ENCODE data around the gene ZBTB46.
"Not testable (repeated sequence)": the region's sequence is repeated elsewhere in the genome, so short reads cannot be mapped to it uniquely, and the experiment has no call there.

The ZBTB46 gene

DNA sequence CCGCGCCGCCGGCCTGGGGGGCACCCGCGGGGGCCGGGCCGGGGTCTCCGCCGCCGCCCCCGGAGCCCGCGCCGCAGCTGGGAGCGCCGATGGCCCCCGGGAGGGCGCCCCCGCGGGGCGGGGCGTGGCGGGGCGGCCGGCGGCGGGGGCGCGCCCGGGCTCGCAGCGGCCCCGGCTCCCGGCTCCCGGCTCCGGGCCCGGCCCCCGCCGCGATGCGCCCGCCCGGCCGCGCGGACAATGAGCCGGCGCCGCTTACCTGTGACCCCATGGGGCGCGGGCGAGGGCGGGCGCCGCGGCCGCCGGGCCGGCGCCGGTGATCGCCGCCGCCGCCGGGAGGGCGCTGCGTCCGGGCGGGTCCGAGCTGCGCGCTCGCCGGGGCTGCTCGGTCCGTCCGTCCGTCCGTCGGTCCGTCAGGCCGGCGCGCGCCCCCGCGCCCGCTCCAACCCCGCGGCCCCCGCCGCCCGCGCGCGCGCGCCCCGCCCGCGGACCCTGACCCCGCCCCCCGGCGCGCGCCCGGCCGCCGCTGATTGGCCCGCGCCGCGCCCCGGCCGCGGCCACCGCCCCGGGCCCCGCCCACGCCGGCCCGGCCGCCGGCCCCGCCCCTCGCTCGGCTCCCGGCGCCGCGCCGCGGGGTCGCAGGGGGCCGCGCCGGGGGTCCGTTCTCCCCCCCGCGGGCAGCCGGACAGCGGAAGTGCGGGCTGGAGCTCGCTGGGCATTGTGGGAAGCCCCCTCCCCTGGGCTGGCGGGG is at the start of gene ZBTB46:
TSS of gene ZBTB46 (minus strand) at position 424 of the 748 bp plus-strand sequence. CDS start 40,507 bp downstream, outside the sequence.
- DNase-seq (ENCODE audit: extremely low read depth, low read depth) = no peak

GRCh38 chr20:63878899-63879663 is 48.0 kb upstream of the ZBTB46 start:
- TF ChIP-seq, protein P1, sequence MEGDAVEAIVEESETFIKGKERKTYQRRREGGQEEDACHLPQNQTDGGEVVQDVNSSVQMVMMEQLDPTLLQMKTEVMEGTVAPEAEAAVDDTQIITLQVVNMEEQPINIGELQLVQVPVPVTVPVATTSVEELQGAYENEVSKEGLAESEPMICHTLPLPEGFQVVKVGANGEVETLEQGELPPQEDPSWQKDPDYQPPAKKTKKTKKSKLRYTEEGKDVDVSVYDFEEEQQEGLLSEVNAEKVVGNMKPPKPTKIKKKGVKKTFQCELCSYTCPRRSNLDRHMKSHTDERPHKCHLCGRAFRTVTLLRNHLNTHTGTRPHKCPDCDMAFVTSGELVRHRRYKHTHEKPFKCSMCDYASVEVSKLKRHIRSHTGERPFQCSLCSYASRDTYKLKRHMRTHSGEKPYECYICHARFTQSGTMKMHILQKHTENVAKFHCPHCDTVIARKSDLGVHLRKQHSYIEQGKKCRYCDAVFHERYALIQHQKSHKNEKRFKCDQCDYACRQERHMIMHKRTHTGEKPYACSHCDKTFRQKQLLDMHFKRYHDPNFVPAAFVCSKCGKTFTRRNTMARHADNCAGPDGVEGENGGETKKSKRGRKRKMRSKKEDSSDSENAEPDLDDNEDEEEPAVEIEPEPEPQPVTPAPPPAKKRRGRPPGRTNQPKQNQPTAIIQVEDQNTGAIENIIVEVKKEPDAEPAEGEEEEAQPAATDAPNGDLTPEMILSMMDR (IDR thresholded peaks at IDR 0.05; ENCODE audit: low read depth, low read length) = no peak
- no peak for DNase-seq (ENCODE audit: extremely low read depth, low read depth)

More for the DNA sequence above, at the start of gene ZBTB46:
- TF ChIP-seq, protein P1 (IDR thresholded peaks at IDR 0.05; ENCODE audit: low read depth, low read length) = no peak

DNA sequence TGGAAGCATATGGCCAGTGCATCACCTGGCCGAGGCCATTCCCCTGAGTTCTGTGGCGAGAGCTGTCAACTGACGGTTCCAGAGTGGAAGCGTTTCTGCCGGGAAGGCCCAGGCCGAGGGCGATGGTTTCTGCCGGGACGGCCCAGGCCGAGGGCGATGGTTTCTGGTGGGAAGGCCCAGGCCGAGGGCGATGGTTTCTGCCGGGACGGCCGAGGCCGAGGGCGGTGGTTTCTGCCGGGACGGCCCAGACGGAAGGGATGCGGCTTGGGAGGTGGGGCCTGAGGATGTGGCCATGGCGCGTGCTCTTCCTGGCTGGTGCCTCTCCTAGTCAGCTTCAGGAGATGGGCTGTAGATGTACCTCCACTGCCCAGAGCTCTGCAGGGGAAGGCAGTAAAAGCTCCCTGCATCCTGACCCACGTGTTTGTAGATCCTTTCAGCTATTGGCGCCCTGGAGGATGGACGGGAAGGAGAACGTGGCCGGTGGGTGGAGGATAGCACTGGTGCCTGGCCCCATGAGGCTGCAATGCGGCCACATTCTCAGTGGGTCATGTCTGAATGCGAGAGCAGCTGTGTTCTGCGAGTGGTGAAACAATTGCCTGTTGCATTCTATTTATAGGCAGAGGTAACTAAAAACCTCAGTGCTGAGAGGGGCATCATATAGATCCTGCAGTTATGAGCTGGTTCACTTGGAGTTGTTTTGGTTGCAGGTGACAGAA is 46.8 kb upstream of the ZBTB46 start:
- TF ChIP-seq, protein P1 (IDR thresholded peaks at IDR 0.05; ENCODE audit: low read depth, low read length) = no peak
- no peak for DNase-seq (ENCODE audit: extremely low read depth, low read depth)

GRCh38 chr20:63876489-63877036 is 45.5 kb upstream of the ZBTB46 start:
- TF ChIP-seq, protein P1 (IDR thresholded peaks at IDR 0.05; ENCODE audit: low read depth, low read length) = no peak
- DNase-seq (ENCODE audit: extremely low read depth, low read depth) = no peak

- DNase-seq (ENCODE audit: extremely low read depth, low read depth) = not testable (repeated sequence)
Observed at GRCh38 chr20:63874241-63874640, 43.2 kb upstream of the ZBTB46 start.

- TF ChIP-seq, protein P1 (IDR thresholded peaks at IDR 0.05; ENCODE audit: low read depth, low read length) = no peak
Observed at GRCh38 chr20:63873477-63873971, 42.5 kb upstream of the ZBTB46 start.

DNA sequence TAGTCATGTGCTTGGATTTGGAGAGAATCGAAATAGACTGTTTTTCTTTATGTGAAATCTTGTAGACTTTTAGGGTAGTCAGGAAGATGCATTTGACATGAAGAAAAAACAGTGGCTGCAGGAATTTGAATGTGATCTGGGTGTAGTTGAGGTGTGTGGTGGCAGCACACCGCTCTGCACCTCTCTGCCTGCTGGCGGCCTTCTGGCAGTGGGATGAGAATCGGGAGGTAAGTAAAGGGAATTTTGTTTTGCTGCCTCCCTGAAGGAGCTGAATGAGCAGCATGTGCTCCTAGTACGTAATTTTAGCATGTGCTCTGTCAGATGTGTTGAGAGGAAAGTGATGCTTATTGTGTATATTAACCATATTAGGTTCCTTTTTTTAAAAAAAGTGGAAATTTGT is 37.2 kb upstream of the ZBTB46 start:
- TF ChIP-seq, protein P1 (IDR thresholded peaks at IDR 0.05; ENCODE audit: low read depth, low read length) = no peak
- DNase-seq (ENCODE audit: extremely low read depth, low read depth) = no peak

More at GRCh38 chr20:63873477-63873971, 42.5 kb upstream of the ZBTB46 start:
- no peak for DNase-seq (ENCODE audit: extremely low read depth, low read depth)

DNA sequence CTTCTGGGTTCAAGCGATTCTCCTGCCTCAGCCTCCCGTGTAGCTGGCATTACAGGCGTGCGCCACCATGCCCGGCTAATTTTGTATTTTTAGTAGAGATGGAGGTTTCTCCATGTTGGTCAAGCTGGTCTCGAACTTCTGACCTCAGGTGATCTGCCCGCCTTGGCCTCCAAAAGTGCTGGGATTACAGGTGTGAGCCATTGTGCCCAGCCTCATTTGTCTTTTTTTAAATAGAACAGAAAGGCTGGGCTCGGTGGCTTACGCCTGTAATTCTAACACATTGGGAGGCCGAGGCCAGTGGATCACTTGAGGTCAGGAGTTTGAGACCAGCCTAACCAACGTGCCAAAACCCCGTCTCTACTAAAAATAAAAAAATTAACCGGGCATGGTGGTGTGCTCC is 36.0 kb upstream of the ZBTB46 start:
- not testable (repeated sequence) for DNase-seq (ENCODE audit: extremely low read depth, low read depth)

Measured in AG09319 (cell line).